ENCODE measurements around the gene CENPL. TPM values are rescaled to one million over a fixed set of nuclear protein-coding genes. Genes with fewer than 3 reads are reported as not detected.

The CENPL gene
- total and polyA plus RNA-seq, 10 of the 15 experiments (the other 5 are each of a cell fraction or from before 2014, with no cell fraction given): 14.9 to 32.1 (median 24.5) TPM

DNA sequence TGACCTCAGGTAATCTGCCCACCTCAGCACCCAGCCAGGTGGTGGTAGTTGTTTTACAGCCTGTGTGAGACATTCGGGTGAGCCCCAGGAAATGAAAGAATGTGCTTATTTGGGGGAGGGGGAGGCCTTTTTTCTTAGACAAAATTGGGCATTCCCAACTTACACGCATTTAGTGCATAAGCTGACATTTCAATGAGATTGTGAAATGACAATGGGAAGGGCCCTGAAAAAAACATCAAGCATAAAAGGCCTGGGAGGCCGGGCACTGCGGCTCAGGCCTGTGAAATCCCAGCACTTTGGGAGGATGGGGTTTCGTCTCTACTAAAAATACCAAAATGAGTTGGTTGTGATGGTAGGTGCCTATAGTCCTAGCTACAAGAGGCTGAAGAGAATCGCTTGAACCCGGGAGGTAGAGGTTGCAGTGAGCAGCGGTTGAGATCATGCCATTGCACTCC, 38.1 kb upstream of the CENPL start:
- TF ChIP-seq, protein P1, sequence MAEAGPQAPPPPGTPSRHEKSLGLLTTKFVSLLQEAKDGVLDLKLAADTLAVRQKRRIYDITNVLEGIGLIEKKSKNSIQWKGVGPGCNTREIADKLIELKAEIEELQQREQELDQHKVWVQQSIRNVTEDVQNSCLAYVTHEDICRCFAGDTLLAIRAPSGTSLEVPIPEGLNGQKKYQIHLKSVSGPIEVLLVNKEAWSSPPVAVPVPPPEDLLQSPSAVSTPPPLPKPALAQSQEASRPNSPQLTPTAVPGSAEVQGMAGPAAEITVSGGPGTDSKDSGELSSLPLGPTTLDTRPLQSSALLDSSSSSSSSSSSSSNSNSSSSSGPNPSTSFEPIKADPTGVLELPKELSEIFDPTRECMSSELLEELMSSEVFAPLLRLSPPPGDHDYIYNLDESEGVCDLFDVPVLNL (IDR thresholded peaks at IDR 0.05; ENCODE audit: low read depth, low read length): no peak
- TF ChIP-seq POLR2AphosphoS5 (IDR thresholded peaks at IDR 0.05; ENCODE audit: low read length) (peak; percentile 21; the same call in 1 of the 2 replicates), BCL3 (IDR thresholded peaks at IDR 0.05; ENCODE audit: borderline replicate concordance, insufficient read depth, low read depth, low read length, poor library complexity, severe bottlenecking) (peak; percentile 4), ZBED1 (IDR thresholded peaks at IDR 0.05; ENCODE audit: borderline replicate concordance) (0 out of 2 replicates have a peak, but pooled peaks have one; percentile 74), CREB1 (IDR thresholded peaks at IDR 0.05; ENCODE audit: low read depth) (peak; percentile 39; the same call in 1 of the 2 replicates), IKZF2 (IDR thresholded peaks at IDR 0.05) (no peak)
- TF ChIP-seq, protein P2, sequence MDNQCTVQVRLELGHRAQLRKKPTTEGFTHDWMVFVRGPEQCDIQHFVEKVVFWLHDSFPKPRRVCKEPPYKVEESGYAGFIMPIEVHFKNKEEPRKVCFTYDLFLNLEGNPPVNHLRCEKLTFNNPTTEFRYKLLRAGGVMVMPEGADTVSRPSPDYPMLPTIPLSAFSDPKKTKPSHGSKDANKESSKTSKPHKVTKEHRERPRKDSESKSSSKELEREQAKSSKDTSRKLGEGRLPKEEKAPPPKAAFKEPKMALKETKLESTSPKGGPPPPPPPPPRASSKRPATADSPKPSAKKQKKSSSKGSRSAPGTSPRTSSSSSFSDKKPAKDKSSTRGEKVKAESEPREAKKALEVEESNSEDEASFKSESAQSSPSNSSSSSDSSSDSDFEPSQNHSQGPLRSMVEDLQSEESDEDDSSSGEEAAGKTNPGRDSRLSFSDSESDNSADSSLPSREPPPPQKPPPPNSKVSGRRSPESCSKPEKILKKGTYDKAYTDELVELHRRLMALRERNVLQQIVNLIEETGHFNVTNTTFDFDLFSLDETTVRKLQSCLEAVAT (IDR thresholded peaks at IDR 0.05): no peak
- peaks cover 4% of the 10 kb centered on the region; the same call in 1 of the 2 replicates for H3K4me1 ChIP-seq (ENCODE audit: control insufficient read depth, insufficient read depth, low read length)
- peak overlapping the region; percentile 34; the same call in 1 of the 2 replicates for H3K4me2 ChIP-seq (ENCODE audit: control insufficient read depth, insufficient read depth)
- WGBS (ENCODE audit: insufficient coverage, insufficient replicate concordance, low lambda C conversion rate, missing lambda C conversion rate): 18% methylated on average over 8 of the region's 8 CpGs
- peak overlapping the region; percentile 81; the same call in 1 of the 2 replicates for H3K4me3 ChIP-seq
- ChIA-PET POLR2A (interaction anchor here (0.7 kb wide), 3 partner anchors 11 to 18 kb away, joined by 3 read pairs; no protein-coding TSS in a partner anchor), CTCF (interaction anchor here (2.0 to 3.9 kb wide), 2 partner anchors 38 to 432 kb away, joined by 4 to 15 read pairs; no protein-coding TSS in a partner anchor), RAD21 (ENCODE audit: unreplicated experiment) (interaction anchor here (1.2 kb wide), 1 partner anchor 355 kb away, joined by 3 read pairs; no protein-coding TSS in a partner anchor), SMC1A (ENCODE audit: uncharacterized antibody, unreplicated experiment) (interaction anchor here (1.2 to 1.7 kb wide), 2 partner anchors 24 to 33 kb away, joined by 3 to 5 read pairs; no protein-coding TSS in a partner anchor)
- no peaks in the 10 kb centered on the region for H3K27me3 ChIP-seq (replicated peaks in 1 of 2; ENCODE audit: control insufficient read depth in 2 of 2, insufficient read depth in 2 of 2, low read length in 1 of 2)
- H2AFZ ChIP-seq (ENCODE audit: control insufficient read depth, low read depth, low read length): no peak overlapping the region
- intact Hi-C loops (cut with micrococcal nuclease; ENCODE audit: unreplicated experiment) (loop anchor here (10.0 kb wide), 2 partner anchors 142 to 352 kb away; no protein-coding TSS in a partner anchor), in situ Hi-C loops (cut with MboI) (no loop called here)
- no TSS peak for BruUV-seq (replicated peaks)
- H3K9ac ChIP-seq (ENCODE audit: control insufficient read depth, insufficient read depth, low read length): no peak overlapping the region
- peaks cover 38% of the 10 kb centered on the region for H3K79me2 ChIP-seq (ENCODE audit: control insufficient read depth, insufficient read depth, low read length)
- H4K20me1 ChIP-seq (ENCODE audit: control insufficient read depth, insufficient read depth): no peaks in the 10 kb centered on the region
- H3K36me3 ChIP-seq (ENCODE audit: control insufficient read depth in 2 of 2, insufficient read depth in 2 of 2, low read length in 1 of 2): peaks cover 4 to 31% of the 10 kb centered on the region in 2 experiments
- FAIRE-seq (no peak), ATAC-seq (peak; percentile 9; the same call in 2 of the 3 replicates), DNase-seq (ENCODE audit: low read depth, low spot score) (no peak)
- peak overlapping the region; percentile 25; the same call in 1 of the 2 replicates for H3K27ac ChIP-seq (ENCODE audit: control insufficient read depth, insufficient read depth)
- no peaks in the 10 kb centered on the region for H3K9me3 ChIP-seq (replicated peaks; ENCODE audit: control insufficient read depth, insufficient read depth, low read length)

Data from GM12878 (cell line).